Body of pancreas (tissue), 4 donors: Measurements from ENCODE around the gene EFNA2.

ENCODE experiments used
- CTCF ChIP-seq, 7 experiments: fragments of 450-650 bp in 4 of 7; fragments of 200-600 bp in 3 of 7; sonication (generic) in 3 of 7; IDR thresholded peaks; one replicate each; pipeline ENCODE4 v1.5.1; 2016 to 2019; ENCODE audit warnings: antibody characterized with exemption in 7 of 7
- POLR2A ChIP-seq, 3 donors: fragments of 450-650 bp; IDR thresholded peaks; one replicate each; pipeline ENCODE4 v1.6.1; 2016; ENCODE audit warnings: antibody characterized with exemption in 3 of 3, mild to moderate bottlenecking in 2 of 3

GRCh38 chr19:1237027-1237659 lies 48.5 kb upstream of the EFNA2 start:
- TF ChIP-seq CTCF (IDR thresholded peaks at IDR 0.05) (no peak), POLR2A (IDR thresholded peaks at IDR 0.05) (no peak)
